Neural crest cell (in vitro differentiated cells): Measurements from ENCODE around the gene DDX42. TPM values are rescaled to one million over a fixed set of nuclear protein-coding genes. Genes with fewer than 3 reads are reported as not detected.
A peak's percentile ranks its signal among the peaks of the same experiment; 100 is the strongest.

Source experiments
- DNase-seq: peaks from one replicate; pipeline ENCODE4 v3.0.0; 2021; ENCODE audit warnings: low read depth, mixed read lengths, low spot score
- H3K27ac Mint-ChIP-seq: one replicate; pipeline ENCODE4 v1.8.0; 2021; ENCODE audit warnings: mild to moderate bottlenecking, mixed read lengths; ENCODE audit not compliant: unreplicated experiment
- H3K27me3 Mint-ChIP-seq: 2 replicates; pipeline ENCODE4 v1.8.0; 2021; ENCODE audit warnings: low read depth, mild to moderate bottlenecking, mixed read lengths
- H3K36me3 Mint-ChIP-seq: 2 replicates; pipeline ENCODE4 v1.8.0; 2021; ENCODE audit warnings: low read depth, mild to moderate bottlenecking, mixed read lengths
- H3K4me1 Mint-ChIP-seq: 2 replicates; pipeline ENCODE4 v1.8.0; 2021; ENCODE audit warnings: mixed read lengths
- H3K4me3 Mint-ChIP-seq: one replicate; pipeline ENCODE4 v1.8.0; 2021; ENCODE audit warnings: mild to moderate bottlenecking, mixed read lengths
- H3K9me3 Mint-ChIP-seq: 2 replicates; pipeline ENCODE4 v1.8.0; 2021; ENCODE audit warnings: mixed read lengths
- total RNA-seq: library from RNA; stranded (reverse); gene quantifications from 2 replicates; pipeline ENCODE4 v1.2.1, GENCODE V29; 2021
- TF ChIP-seq, protein P1 (sequence below): fragments of 200-600 bp; sonication (generic); conservative IDR thresholded peaks from 2 replicates; pipeline ENCODE4 v1.5.0; 2021; ENCODE audit warnings: antibody characterized with exemption, mild to moderate bottlenecking

DDX42 gene
- total RNA-seq, 1 donor from 2014 or later = 160 TPM

DNA sequence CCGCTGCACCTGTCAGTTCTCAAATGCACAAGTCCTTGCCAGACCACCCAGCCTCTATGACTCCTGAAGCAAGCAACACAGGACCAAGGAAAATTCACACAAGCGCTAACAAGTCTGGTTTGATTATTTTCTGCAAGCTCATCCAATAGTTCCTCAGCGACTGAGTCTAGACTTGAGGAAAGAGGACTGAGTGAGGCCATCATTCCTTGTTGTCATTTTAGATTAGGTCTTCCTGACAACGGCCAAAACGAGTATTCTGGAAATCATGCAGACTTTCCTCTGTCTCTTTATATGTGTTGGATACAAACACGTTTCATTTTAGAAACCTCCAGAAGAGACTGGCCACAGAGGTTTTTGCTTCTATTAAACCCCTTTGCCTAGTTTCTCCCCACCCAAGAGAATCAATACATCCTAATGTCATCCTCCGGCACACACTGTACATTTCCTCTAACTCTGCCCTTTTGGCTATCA is 1.1 kb upstream of the DDX42 start:
- H3K27ac Mint-ChIP-seq = peak overlapping the region; percentile 100
- H3K27me3 Mint-ChIP-seq = peaks cover 3% of the 10 kb centered on the region
- no peaks in the 10 kb centered on the region for H3K9me3 Mint-ChIP-seq
- DNase-seq = no peak
- peaks cover 2% of the 10 kb centered on the region for H3K36me3 Mint-ChIP-seq
- peaks cover 44% of the 10 kb centered on the region for H3K4me1 Mint-ChIP-seq
- TF ChIP-seq, protein P1, sequence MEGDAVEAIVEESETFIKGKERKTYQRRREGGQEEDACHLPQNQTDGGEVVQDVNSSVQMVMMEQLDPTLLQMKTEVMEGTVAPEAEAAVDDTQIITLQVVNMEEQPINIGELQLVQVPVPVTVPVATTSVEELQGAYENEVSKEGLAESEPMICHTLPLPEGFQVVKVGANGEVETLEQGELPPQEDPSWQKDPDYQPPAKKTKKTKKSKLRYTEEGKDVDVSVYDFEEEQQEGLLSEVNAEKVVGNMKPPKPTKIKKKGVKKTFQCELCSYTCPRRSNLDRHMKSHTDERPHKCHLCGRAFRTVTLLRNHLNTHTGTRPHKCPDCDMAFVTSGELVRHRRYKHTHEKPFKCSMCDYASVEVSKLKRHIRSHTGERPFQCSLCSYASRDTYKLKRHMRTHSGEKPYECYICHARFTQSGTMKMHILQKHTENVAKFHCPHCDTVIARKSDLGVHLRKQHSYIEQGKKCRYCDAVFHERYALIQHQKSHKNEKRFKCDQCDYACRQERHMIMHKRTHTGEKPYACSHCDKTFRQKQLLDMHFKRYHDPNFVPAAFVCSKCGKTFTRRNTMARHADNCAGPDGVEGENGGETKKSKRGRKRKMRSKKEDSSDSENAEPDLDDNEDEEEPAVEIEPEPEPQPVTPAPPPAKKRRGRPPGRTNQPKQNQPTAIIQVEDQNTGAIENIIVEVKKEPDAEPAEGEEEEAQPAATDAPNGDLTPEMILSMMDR = no peak
- peak overlapping the region; percentile 98 for H3K4me3 Mint-ChIP-seq

DNA sequence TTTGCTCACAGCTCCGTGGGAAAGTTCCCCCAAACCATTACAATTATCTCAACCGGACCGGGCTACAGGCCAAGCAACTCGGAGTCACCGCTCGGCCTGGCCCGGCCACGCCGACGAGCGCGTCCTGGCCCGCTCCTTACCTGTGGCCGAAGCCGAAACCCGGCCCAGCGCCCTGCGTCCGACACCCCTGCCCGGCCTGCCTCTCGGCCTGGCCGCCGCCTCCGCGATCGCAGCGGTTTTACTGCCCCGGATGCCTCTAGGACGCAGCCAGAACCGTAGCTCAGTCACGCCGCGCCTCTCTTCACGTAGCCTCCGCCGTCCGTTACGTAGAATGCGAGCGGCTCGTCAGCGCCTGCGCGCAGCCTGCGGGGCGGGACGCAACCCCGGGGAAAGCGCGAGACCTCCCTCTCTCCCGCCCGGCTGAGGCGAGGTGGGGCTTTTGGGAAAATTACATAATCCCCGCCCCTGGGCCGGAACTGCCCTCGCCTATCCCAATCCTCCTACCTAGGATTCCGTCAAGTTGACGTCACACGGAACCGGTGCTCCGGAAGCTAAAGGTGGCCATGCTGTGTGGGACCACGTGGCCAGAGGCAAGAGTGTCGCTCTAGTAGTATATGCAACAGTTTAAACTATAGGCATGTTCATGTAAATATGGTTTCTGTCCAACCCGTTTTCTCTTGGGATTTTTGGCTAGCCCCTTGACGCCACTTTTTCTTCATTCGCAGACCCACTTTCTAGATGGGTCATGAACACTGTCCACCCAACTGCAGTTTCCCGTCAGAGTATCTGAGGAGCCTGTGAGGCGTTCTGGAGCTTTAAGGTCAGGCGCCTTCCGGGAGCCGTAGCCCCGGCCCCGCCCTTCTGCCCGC is 464 bp upstream of the DDX42 start, which contains the start of gene CCDC47:
Gene CCDC47, minus strand, starts transcription at position 326 of the 869 bp plus-strand sequence. CDS start 7,422 bp downstream, outside the sequence.
- TF ChIP-seq, protein P1 = no peak
- H3K4me1 Mint-ChIP-seq = peaks cover 48% of the 10 kb centered on the region
- H3K36me3 Mint-ChIP-seq = peaks cover 2% of the 10 kb centered on the region
- no peaks in the 10 kb centered on the region for H3K9me3 Mint-ChIP-seq
- peak within 1 kb of the TSS; percentile 100 for H3K27ac Mint-ChIP-seq
- peak; percentile 95 for DNase-seq
- peak within 1 kb of the TSS; percentile 98 for H3K4me3 Mint-ChIP-seq
- H3K27me3 Mint-ChIP-seq = peaks cover 3% of the 10 kb centered on the region

DNA sequence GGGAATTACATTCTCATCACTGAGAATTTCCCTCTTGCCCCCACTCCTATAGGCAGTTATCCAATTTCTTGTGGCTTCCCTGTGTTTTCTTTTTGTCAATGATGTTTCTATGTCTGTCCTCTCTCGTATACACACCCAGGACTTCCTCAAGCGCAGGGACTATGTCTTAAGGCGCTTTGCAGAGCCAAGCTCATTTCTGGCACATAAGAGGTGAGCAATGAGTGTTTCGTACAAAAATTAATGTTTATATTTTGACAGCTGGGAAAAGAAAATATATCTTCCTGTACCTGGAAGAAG is 947 bp downstream of the DDX42 start:
- no peaks in the 10 kb centered on the region for H3K9me3 Mint-ChIP-seq
- H3K4me1 Mint-ChIP-seq = peaks cover 53% of the 10 kb centered on the region
- H3K4me3 Mint-ChIP-seq = peak overlapping the region; percentile 98
- peaks cover 6% of the 10 kb centered on the region for H3K36me3 Mint-ChIP-seq
- no peak for DNase-seq
- peaks cover 3% of the 10 kb centered on the region for H3K27me3 Mint-ChIP-seq
- peak overlapping the region; percentile 100 for H3K27ac Mint-ChIP-seq
- TF ChIP-seq, protein P1 = no peak

DNA sequence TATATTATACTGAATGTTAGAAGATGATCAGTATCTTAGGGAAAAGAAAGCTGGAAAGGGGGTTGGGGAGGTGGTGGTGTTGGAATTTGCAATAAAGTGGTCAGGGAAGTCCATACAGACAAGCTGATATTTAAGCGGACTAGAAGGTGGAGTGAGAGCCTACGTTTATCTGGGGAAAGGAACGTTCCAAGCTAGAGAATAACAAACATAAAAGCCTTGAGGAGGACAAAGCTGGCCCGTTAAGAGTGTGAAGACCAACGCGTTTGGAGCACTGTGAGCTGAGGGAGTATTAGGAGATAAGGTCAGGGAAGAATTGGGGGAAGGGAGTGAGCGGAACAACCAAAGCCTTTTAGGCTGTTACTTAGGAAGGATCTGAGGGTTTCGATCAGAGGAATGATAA is 1.4 kb downstream of the DDX42 start:
- TF ChIP-seq, protein P1 = no peak
- peaks cover 9% of the 10 kb centered on the region for H3K36me3 Mint-ChIP-seq
- H3K27me3 Mint-ChIP-seq = peaks cover 3% of the 10 kb centered on the region
- no peaks in the 10 kb centered on the region for H3K9me3 Mint-ChIP-seq
- H3K4me3 Mint-ChIP-seq = peak overlapping the region; percentile 98
- H3K27ac Mint-ChIP-seq = peak overlapping the region; percentile 100
- DNase-seq = no peak
- peaks cover 57% of the 10 kb centered on the region for H3K4me1 Mint-ChIP-seq

DNA sequence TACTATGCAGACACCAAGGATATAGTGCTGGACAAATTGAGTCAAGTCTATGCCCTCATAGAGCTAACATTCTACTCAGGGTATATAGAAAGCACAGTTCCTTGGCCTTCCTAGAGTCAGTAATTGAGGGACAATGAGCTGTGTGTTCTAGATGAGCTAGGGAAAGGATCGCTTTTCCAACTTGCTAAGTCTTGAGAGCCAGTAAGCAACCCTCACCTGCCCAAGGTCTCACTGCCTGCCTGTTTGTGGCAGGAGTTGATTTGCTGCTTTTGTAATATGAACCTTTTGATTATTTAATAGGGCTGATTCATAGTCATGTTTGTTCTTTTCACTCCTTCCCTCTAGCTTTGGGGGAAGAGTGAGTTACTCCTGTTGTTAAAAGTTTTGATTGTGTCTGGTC is 6.5 kb downstream of the DDX42 start:
- peak overlapping the region; percentile 20 for H3K4me3 Mint-ChIP-seq

More for the DNA sequence above, 6.5 kb downstream of the DDX42 start:
- TF ChIP-seq, protein P1 = no peak
- no peak overlapping the region for H3K27ac Mint-ChIP-seq
- H3K36me3 Mint-ChIP-seq = peaks cover 7% of the 10 kb centered on the region
- DNase-seq = no peak
- no peaks in the 10 kb centered on the region for H3K9me3 Mint-ChIP-seq
- no peaks in the 10 kb centered on the region for H3K27me3 Mint-ChIP-seq
- peaks cover 39% of the 10 kb centered on the region for H3K4me1 Mint-ChIP-seq
